Vagina (tissue), 2 donors: ENCODE data around the gene PTOV1.

Experiments used
- POLR2AphosphoS5 ChIP-seq, 2 donors: sonication (generic); formaldehyde crosslinking; IDR thresholded peaks; one replicate each; pipeline ENCODE4 v1.9.0; 2017; ENCODE audit warnings: antibody characterized with exemption in 2 of 2, mild to moderate bottlenecking in 2 of 2, low read depth in 1 of 2; ENCODE audit not compliant: insufficient read depth in 1 of 2
- TF ChIP-seq, protein P1 (sequence below), 3 experiments: fragments of 450-650 bp in 2 of 3; fragments of 200-600 bp in 1 of 3; sonication (generic) in 1 of 3; IDR thresholded peaks; one replicate each; pipeline ENCODE4 v1.5.1; 2017 to 2019; ENCODE audit warnings: antibody characterized with exemption in 3 of 3, mild to moderate bottlenecking in 2 of 3, moderate library complexity in 2 of 3

DNA sequence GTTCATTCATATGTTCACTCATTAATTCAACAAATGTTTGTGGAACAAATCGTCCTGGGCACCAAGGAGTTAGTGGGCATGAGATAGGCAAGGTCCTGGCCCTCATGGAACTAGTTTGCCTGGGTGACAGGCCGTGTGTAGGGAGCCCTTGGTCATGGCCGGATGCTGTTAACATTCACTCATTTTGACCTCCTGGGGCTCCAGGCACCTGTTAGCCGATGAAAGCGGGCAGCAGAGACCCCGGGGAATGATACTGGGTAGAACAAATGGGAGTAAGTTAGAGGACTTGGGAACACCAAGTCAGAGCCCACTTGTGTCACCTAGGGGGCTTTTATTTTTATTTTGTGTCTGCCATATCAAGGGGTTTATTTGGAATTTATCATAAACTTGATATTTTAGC, 26.3 kb upstream of the PTOV1 start:
- TF ChIP-seq, protein P1, sequence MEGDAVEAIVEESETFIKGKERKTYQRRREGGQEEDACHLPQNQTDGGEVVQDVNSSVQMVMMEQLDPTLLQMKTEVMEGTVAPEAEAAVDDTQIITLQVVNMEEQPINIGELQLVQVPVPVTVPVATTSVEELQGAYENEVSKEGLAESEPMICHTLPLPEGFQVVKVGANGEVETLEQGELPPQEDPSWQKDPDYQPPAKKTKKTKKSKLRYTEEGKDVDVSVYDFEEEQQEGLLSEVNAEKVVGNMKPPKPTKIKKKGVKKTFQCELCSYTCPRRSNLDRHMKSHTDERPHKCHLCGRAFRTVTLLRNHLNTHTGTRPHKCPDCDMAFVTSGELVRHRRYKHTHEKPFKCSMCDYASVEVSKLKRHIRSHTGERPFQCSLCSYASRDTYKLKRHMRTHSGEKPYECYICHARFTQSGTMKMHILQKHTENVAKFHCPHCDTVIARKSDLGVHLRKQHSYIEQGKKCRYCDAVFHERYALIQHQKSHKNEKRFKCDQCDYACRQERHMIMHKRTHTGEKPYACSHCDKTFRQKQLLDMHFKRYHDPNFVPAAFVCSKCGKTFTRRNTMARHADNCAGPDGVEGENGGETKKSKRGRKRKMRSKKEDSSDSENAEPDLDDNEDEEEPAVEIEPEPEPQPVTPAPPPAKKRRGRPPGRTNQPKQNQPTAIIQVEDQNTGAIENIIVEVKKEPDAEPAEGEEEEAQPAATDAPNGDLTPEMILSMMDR (IDR thresholded peaks at IDR 0.05) = no peak
- TF ChIP-seq POLR2AphosphoS5 (IDR thresholded peaks at IDR 0.05; ENCODE audit: insufficient read depth in 1 of 2, low read depth in 1 of 2) = no peak
